Measurements from ENCODE around the gene OR6S1.
"Not testable (repeated sequence)": the region's sequence is repeated elsewhere in the genome, so short reads cannot be mapped to it uniquely, and the experiment has no call there.

OR6S1 gene

DNA sequence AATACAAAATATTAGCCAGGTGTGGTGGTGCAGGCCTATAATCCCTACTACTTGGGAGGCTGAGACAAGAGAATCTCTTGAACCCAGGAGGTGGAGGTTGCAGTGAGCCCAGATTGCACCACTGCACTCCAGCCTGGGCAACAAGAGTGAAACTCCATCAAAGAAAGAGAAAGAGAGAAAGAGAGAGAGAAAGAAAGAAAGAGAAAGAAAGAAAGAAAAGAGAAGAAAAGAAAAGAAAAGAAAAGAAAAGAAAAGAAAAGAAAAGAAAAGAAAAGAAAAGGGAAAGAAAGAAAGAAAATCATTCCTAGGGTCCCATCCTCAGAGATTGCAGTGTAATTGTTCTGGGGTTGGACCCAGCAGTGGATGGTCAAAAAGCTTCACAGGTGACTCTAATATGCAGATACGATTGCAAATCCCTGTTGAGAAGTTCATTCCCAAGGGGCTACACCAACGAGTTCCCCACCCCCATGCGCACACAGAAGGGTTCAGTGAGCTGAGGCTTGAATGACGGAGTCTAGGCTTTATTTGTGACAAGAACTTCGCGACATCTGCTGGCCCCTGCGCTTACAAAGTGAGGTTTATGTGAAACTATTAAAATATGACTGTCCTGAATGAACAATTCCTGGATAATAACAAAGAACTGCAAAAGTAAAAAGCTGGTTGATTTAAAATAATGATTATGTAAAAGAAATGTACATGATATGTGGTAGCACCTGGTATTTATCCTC is 32.9 kb downstream of the OR6S1 start:
- DNase-seq: no peak

DNA sequence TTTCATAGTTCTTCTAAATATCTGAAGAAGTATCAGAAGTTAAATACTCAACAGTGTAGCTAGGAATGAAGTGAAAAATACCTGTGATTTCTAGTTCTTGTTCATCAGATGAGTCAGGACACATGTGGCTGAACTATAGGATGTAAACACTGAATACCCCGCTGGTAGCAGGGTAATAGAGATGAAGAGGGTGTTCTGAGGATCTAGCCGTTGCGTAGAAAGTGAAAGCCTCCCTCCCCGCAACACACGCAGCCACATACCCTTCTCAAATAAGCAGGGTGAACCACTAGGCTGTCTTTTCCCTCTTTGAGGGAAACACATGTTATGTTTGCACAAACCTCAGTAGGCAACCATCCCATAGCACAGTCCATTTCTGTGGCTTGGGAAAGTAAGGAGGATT is 33.9 kb downstream of the OR6S1 start:
- no peak for DNase-seq

DNA sequence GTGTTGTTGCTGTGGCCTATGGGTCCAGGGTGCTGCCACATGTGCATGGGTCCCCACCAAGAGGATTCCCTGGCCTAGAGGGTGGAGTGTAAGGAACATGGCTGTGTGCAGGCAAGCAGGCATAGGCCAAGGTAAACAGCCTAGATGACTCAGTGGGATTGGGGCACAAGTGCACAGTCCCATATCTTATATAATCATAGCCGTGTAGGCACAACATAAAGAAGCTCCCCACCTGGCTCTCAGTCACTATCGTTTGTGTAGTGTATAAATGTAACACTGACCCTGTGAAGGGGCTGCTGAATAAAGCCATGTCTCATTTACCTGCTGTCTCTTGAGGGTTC is 34.6 kb downstream of the OR6S1 start:
- no peak for DNase-seq

DNA sequence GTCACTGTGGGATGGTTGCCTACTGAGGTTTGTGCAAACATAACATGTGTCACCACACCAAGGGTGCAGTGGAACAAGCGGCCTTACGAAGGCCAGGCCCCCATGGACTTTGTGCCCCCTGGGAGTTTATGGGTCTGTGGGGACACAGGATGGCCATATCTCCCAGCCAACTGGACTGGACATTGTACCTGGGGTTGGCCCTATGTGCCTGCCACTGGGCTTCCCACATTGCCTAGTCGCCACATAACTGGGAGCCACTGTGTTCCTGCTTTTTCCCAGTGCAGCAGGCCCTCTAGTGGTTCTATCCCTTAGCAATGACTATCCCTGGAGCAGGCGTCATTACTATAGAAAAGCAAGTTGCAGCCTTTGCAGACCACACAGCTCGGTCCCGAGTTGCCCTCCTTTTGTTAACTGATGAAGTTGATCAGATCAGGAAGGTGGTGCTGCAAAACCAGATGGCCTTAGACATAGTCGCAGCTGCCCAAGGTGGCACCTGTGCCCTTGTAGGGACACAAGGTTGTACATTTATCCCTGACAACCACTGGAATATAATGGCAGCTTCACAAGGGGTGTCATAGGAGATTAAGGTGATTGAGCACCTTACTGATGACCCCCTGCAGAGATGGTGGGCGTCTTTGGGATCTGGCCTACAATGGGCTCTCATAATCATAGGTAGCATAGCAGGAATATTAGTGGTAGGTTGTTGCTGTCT is 35.1 kb downstream of the OR6S1 start:
- no peak for DNase-seq

DNA sequence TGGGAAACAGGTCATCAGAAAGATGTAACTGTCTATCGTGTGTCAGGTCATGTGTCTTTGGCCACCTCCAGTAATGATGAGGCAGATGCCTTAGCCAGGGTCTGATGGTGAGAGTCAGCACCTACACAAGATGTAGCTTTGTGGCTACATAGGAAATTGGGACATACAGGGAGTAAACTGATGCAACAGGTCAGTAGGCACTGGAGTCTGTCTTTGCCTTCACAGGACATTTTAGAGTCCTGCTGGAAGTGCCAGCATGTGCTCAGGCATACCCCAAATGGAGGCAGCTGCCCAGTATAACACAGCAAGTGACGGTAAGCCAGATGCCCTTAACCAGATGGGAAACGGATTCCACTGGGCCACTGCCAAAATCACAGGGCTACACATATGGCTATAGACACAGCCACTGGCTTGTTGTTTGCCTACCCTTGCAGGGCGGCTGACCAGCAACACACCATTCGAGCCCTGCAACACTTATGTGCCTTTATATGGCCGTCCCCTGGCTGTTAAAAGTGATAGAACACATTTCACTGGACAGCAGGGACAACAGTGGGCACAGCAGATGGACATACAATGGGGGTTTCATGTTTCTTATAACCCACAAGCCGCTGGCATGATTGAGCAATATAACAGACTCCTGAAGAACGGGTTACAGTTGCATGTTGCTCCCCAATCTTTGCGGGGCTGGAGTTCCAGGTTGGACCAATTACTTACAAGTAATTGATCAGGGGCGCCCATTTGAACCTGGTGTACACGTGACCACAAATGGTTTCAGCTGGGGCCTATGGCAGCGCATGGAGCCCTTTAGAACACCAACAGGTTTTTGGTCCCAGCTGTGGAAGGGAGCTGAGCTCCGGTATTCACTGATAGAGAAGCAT is 37.4 kb downstream of the OR6S1 start:
- DNase-seq: no peak

DNA sequence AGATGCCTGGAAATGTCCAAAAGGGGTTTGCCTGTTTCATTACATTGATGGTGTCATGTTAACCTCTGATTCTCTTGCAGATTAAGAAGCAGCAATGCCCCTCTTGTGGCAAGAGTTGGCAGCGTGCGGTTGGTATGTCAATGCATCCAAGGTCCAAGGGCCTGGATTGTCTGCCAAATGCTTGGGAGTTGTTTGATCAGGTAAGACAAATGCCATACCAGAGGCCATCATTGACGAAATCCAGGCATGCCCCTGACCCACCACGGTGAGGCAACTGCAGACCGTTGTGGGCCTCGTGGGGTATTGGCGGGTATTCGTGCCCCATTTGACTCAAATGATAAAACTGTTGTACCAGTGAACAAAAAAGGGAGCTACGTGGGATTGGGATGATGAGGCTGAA is 38.9 kb downstream of the OR6S1 start:
- no peak for DNase-seq

DNA sequence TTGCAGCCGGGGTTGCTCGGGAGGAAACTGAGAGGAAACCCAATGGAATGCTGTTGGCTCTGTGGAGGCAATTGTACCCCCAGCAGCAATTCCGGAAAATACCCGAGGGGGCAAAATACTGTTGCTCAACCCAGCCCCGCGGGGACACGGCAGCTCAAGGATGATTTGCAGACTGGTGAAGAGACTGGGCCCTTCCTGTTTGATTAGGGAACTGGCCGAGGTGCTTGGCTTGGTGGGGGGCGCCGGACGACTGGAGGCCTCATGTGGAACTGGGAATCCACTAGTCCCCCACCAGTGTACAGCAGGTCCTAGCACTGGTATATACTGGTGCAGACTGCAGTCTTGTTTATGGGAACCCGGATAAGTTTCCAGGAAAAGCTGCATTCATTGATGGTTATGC is 40.0 kb downstream of the OR6S1 start:
- DNase-seq: no peak

DNA sequence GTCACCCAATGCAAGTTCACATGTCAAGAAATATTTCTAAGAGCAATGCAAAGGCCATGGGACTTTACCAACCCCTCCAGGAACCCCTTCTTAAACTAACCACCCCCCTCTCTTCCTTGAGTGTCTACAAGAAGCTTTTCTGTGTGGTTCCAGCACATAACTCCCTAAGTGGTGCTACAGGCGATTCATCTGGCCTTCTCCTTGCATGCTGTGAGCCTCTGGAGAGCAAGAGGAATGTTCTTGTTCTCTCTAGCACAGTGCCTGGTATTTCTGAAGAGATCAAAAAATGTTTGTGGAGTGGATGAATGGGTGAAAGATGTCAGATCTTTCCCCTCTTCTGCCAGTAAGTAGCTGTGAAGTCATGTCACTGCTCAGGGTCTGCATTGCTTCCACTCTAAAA is 44.4 kb downstream of the OR6S1 start:
- DNase-seq: no peak

DNA sequence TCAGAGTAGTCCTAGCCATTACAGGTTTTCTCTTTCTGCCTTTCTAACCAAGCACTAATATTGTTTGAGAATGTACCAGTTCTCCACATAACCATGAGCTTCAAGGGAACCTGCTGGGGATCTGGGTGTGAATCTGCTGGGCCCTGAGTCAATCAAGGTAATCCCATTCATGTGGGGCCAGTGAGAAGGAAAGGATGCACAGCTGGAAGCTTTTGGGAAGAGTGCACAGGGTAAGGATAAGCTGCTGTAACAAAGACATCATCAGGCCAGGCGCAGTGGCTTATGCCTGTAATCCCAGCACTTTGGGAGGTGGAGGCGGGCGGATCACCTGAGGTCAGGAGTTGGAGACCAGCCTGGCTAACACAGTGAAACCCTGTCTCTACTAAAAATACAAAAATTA is 45.8 kb downstream of the OR6S1 start:
- not testable (repeated sequence) for DNase-seq

DNA sequence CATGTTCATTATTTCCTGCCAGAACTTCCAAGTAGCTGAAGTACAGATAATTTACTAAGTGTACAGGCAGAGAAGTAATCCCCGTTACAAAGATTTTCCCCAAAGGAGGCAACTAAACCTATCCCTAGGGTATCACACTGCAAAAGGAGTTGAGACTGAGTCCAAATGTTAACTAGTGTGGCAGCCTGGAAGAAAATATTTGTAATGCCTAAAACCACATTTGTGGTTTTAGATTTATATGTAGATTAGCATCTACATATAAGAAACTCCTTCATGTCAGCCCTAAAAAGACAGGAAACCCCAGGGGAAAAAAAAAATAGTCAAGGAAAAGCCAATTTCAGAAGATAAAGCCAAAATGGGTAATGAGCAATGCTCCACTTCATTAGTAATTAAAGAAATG is 48.9 kb downstream of the OR6S1 start:
- DNase-seq: no peak

DNA sequence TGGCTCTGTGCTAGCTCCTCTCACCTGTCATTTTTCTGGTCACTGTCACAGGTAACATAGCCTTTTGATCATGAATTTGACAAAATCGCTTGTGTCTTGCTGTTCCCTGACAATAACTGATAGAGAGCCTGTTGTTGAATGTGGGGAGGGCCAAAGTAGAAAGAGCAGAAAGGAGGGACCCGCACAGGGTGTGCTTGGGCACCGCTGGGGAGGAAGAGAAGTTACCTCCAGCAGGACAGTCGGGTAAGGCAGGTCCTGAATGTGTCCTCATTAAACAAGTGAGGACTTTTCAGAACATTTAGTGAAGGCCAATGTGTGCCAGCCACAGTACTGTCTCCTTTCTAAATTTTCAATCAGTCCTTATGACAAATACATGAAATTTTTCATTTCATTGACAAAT is 50.3 kb downstream of the OR6S1 start, which contains the start of gene RNASE12:
Gene RNASE12, minus strand, starts transcription at position 142 of the 400 bp plus-strand sequence. CDS start 653 bp downstream, outside the sequence.
- no peak for DNase-seq

Data from activated effector memory CD4-positive, alpha-beta T cell treated with anti-CD3 and anti-CD28 coated beads, Interleukin-2, amount 50 U/mL, for 16 hours (primary cell).